ENCODE results near the gene BRD3. TPM values are rescaled to one million over a fixed set of nuclear protein-coding genes. Genes with fewer than 3 reads are reported as not detected.

BRD3 gene
- polyA plus RNA-seq, 1 donor (not counting 4 experiments of a cell fraction or from before 2014, with no cell fraction given): 3.3 TPM

DNA sequence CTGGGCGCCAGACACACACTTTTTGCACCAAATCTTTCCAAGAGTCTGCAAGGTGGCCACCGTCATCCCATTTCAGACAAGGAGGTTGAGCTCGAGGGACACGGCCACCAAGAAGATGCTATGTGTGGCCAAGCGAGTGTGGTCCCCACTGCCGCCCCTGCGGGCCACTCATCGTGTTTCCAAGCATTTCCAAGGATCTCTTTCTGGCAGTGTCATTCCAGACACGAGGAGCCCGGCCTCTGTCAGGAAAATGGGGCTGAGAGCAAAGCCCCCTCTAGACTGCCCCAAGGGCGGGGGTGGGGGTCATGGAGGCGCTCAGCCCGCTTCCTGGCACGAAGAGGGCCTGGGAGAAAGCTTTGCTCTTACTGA, 86.3 kb downstream of the BRD3 start:
- Histone ChIP-seq H4K20me1 (ENCODE audit: control insufficient read depth, extremely low read depth, insufficient read depth, low read length) (peaks cover 54% of the 10 kb centered on the region), H3K4me2 (ENCODE audit: control insufficient read depth, extremely low read depth, insufficient read depth, low read depth, low read length) (no peak overlapping the region), H3K27me3 (ENCODE audit: control insufficient read depth, extremely low read depth, insufficient read depth, low read length) (no peaks in the 10 kb centered on the region), H3K9me1 (ENCODE audit: control insufficient read depth, extremely low read depth, insufficient read depth, low read length) (no peaks in the 10 kb centered on the region), H3K27ac (ENCODE audit: control insufficient read depth, insufficient read depth, low read length) (no peak overlapping the region), H3K9ac (ENCODE audit: control insufficient read depth, extremely low read depth, insufficient read depth, low read length) (no peak overlapping the region), H3K36me3 (ENCODE audit: control insufficient read depth in 2 of 2, extremely low read depth in 1 of 2, insufficient read depth in 2 of 2, low read length in 2 of 2) (peaks cover 4 to 6% of the 10 kb centered on the region in 2 experiments), H3K4me1 (ENCODE audit: control insufficient read depth, extremely low read depth, insufficient read depth, low read length) (no peaks in the 10 kb centered on the region), H3K4me3 (ENCODE audit: control insufficient read depth in 2 of 3, extremely low read depth in 1 of 3, insufficient read depth in 2 of 3, low read depth in 1 of 3, low read length in 3 of 3) (no peak overlapping the region), H3K9me3 (ENCODE audit: control insufficient read depth, low read depth, low read length) (no peaks in the 10 kb centered on the region), H2AFZ (ENCODE audit: control insufficient read depth, low read length) (no peak overlapping the region), H3K79me2 (ENCODE audit: control insufficient read depth, insufficient read depth, low read length) (peaks cover 98% of the 10 kb centered on the region)
- dilution Hi-C loops (cut with MboI; ENCODE audit: extremely low pct_ligation_motif_present, low sequenced_read_pairs): no loop called here
- DNase-seq (ENCODE audit: low read depth, low spot score) (no peak), FAIRE-seq (no peak)
- TF ChIP-seq, protein P1, sequence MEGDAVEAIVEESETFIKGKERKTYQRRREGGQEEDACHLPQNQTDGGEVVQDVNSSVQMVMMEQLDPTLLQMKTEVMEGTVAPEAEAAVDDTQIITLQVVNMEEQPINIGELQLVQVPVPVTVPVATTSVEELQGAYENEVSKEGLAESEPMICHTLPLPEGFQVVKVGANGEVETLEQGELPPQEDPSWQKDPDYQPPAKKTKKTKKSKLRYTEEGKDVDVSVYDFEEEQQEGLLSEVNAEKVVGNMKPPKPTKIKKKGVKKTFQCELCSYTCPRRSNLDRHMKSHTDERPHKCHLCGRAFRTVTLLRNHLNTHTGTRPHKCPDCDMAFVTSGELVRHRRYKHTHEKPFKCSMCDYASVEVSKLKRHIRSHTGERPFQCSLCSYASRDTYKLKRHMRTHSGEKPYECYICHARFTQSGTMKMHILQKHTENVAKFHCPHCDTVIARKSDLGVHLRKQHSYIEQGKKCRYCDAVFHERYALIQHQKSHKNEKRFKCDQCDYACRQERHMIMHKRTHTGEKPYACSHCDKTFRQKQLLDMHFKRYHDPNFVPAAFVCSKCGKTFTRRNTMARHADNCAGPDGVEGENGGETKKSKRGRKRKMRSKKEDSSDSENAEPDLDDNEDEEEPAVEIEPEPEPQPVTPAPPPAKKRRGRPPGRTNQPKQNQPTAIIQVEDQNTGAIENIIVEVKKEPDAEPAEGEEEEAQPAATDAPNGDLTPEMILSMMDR (optimal IDR thresholded peaks at IDR 0.05 in 1 of 3, IDR thresholded peaks at IDR 0.05 in 1 of 3, conservative IDR thresholded peaks at IDR 0.05 in 1 of 3; ENCODE audit: extremely low read depth in 1 of 3, insufficient read depth in 2 of 3, low read length in 3 of 3): no peak
- no peak for TF ChIP-seq EZH2 (IDR thresholded peaks at IDR 0.05; ENCODE audit: low read length)

DNA sequence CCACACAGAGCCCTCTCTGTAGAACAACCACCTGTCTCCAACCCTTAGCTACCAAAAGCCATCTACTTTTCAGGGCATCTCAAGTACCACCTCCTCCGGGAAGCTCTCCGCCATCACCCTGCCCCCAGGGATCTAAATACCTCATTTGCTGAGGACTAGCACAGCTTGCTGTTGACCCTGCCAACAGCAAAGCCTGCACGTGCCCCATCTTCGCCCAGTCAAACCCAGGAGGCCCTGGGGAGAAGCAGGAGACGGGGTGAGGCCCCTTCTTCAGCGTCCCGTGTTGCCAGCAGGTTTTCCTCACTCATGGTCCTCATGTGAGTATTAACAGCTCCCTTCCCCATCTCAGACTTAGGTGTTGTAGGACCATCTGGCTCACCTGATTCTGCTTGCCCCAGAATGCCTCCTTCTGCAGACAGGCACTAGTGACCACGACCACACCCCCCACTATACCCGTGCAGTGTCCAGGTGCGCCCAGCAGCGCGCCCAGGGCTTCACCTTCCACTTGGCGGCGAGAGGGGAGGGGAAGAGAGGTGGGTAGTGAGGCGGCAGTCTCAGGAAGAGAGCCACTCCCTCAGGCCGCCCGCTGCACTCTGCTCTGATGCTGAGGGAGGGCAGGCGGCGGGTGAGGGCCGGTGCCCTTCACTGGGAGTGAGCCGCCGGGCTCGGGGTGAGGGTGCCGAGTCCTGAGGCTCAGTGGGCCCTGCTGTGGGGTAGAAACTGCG, 86.8 kb downstream of the BRD3 start:
- H3K9me1 ChIP-seq (ENCODE audit: control insufficient read depth, extremely low read depth, insufficient read depth, low read length): no peaks in the 10 kb centered on the region
- no peaks in the 10 kb centered on the region for H3K27me3 ChIP-seq (ENCODE audit: control insufficient read depth, extremely low read depth, insufficient read depth, low read length)
- H3K4me1 ChIP-seq (ENCODE audit: control insufficient read depth, extremely low read depth, insufficient read depth, low read length): no peaks in the 10 kb centered on the region
- dilution Hi-C loops (cut with MboI; ENCODE audit: extremely low pct_ligation_motif_present, low sequenced_read_pairs): no loop called here
- peaks cover under 1 to 4% of the 10 kb centered on the region in 2 experiments for H3K36me3 ChIP-seq (ENCODE audit: control insufficient read depth in 2 of 2, extremely low read depth in 1 of 2, insufficient read depth in 2 of 2, low read length in 2 of 2)
- H3K9ac ChIP-seq (ENCODE audit: control insufficient read depth, extremely low read depth, insufficient read depth, low read length): no peak overlapping the region
- no peak overlapping the region for H3K4me2 ChIP-seq (ENCODE audit: control insufficient read depth, extremely low read depth, insufficient read depth, low read depth, low read length)
- peaks cover 52% of the 10 kb centered on the region for H4K20me1 ChIP-seq (ENCODE audit: control insufficient read depth, extremely low read depth, insufficient read depth, low read length)
- no peak overlapping the region for H2AFZ ChIP-seq (ENCODE audit: control insufficient read depth, low read length)
- no peak overlapping the region for H3K27ac ChIP-seq (ENCODE audit: control insufficient read depth, insufficient read depth, low read length)
- TF ChIP-seq, protein P1 (optimal IDR thresholded peaks at IDR 0.05 in 1 of 3, IDR thresholded peaks at IDR 0.05 in 1 of 3, conservative IDR thresholded peaks at IDR 0.05 in 1 of 3; ENCODE audit: extremely low read depth in 1 of 3, insufficient read depth in 2 of 3, low read length in 3 of 3): no peak
- no peak for TF ChIP-seq EZH2 (IDR thresholded peaks at IDR 0.05; ENCODE audit: low read length)
- no peak for DNase-seq (ENCODE audit: low read depth, low spot score)
- H3K4me3 ChIP-seq (ENCODE audit: control insufficient read depth in 2 of 3, extremely low read depth in 1 of 3, insufficient read depth in 2 of 3, low read depth in 1 of 3, low read length in 3 of 3): no peak overlapping the region
- no peak for FAIRE-seq
- no peaks in the 10 kb centered on the region for H3K9me3 ChIP-seq (ENCODE audit: control insufficient read depth, low read depth, low read length)
- H3K79me2 ChIP-seq (ENCODE audit: control insufficient read depth, insufficient read depth, low read length): peaks cover 98% of the 10 kb centered on the region

Other genes starting within 250 kb of the BRD3 start
- gene VAV2, start 75.7 kb downstream of the BRD3 start, polyA plus RNA-seq: 16.4 to 32.1 TPM (median 18.2 TPM) in 3 replicates
- gene BRD3OS, start 42.5 kb downstream of the BRD3 start, polyA plus RNA-seq: 8.2 to 13.8 TPM (median 8.5 TPM) in 3 replicates
- 20.3 to 41.8 TPM (median 31.2 TPM) in 3 replicates for gene WDR5, start 68.1 kb upstream of the BRD3 start, polyA plus RNA-seq
- gene RNU6ATAC, start 96.5 kb upstream of the BRD3 start, polyA plus RNA-seq: not detected in 3 replicates